Keratinocyte (primary cell): ENCODE data around the gene TTC39B. TPM values are rescaled to one million over a fixed set of nuclear protein-coding genes. Genes with fewer than 3 reads are reported as not detected.

ENCODE experiments used
- DNase-seq: peaks from one replicate; pipeline ENCODE4 v3.0.0-alpha.2; 2011; ENCODE audit warnings: low read depth, missing footprints, low spot score
- FAIRE-seq: peaks from 2 replicates; lab custom pipeline; 2011; peaks lifted over from hg19 to GRCh38; lab: Jason Lieb, UNC
- H2AFZ ChIP-seq: 2 replicates; pipeline ENCODE4 v1.6.0; 2012; ENCODE audit warnings: low read length, control low read depth, inconsistent platforms; ENCODE audit not compliant: control insufficient read depth
- H3K27ac ChIP-seq: 2 replicates; pipeline ENCODE4 v1.5.1; 2011; ENCODE audit warnings: low read length; ENCODE audit not compliant: control insufficient read depth, insufficient read depth
- H3K27me3 ChIP-seq: 3 replicates; pipeline ENCODE4 v1.6.0; 2011; ENCODE audit warnings: low read length; ENCODE audit not compliant: control insufficient read depth, insufficient read depth; ENCODE audit errors: extremely low read depth
- H3K36me3 ChIP-seq, 2 experiments: 2 replicates in 1 of 2; 3 replicates in 1 of 2; pipeline ENCODE4 v1.5.1; 2011; ENCODE audit warnings: low read length in 2 of 2, mild to moderate bottlenecking in 1 of 2; ENCODE audit not compliant: control insufficient read depth in 2 of 2, insufficient read depth in 2 of 2; ENCODE audit errors: extremely low read depth in 1 of 2
- H3K4me1 ChIP-seq: 3 replicates; pipeline ENCODE4 v1.5.1; 2011; ENCODE audit warnings: low read length; ENCODE audit not compliant: control insufficient read depth, insufficient read depth; ENCODE audit errors: extremely low read depth
- H3K4me2 ChIP-seq: 3 replicates; pipeline ENCODE4 v1.6.0; 2011; ENCODE audit warnings: low read depth, low read length; ENCODE audit not compliant: control insufficient read depth, insufficient read depth; ENCODE audit errors: extremely low read depth
- H3K4me3 ChIP-seq, 3 experiments: fragments of 200-600 bp in 1 of 3; sonication (generic) in 1 of 3; 2 replicates in 2 of 3; 3 replicates in 1 of 3; pipeline ENCODE4 v1.5.1; 2011 to 2016; ENCODE audit warnings: low read length in 3 of 3, mild to moderate bottlenecking in 3 of 3, control low read depth in 2 of 3, inconsistent platforms in 1 of 3, low read depth in 1 of 3, mixed read lengths in 1 of 3, mixed run types in 1 of 3, moderate library complexity in 1 of 3; ENCODE audit not compliant: control insufficient read depth in 2 of 3, insufficient read depth in 2 of 3; ENCODE audit errors: extremely low read depth in 1 of 3
- H3K79me2 ChIP-seq: 2 replicates; pipeline ENCODE4 v1.6.0; 2012; ENCODE audit warnings: low read length; ENCODE audit not compliant: control insufficient read depth, insufficient read depth
- H3K9ac ChIP-seq: 3 replicates; pipeline ENCODE4 v1.6.0; 2011; ENCODE audit warnings: low read length; ENCODE audit not compliant: control insufficient read depth, insufficient read depth; ENCODE audit errors: extremely low read depth
- H3K9me1 ChIP-seq: 3 replicates; pipeline ENCODE4 v1.6.0; 2011; ENCODE audit warnings: low read length; ENCODE audit not compliant: control insufficient read depth, insufficient read depth; ENCODE audit errors: extremely low read depth
- H3K9me3 ChIP-seq: 2 replicates; pipeline ENCODE4 v1.5.1; 2012; ENCODE audit warnings: low read depth, low read length; ENCODE audit not compliant: control insufficient read depth
- H4K20me1 ChIP-seq: 3 replicates; pipeline ENCODE4 v1.6.0; 2011; ENCODE audit warnings: low read length; ENCODE audit not compliant: control insufficient read depth, insufficient read depth; ENCODE audit errors: extremely low read depth
- CTCF ChIP-seq, 3 experiments: IDR thresholded peaks in 1 of 3; conservative IDR thresholded peaks in 1 of 3; optimal IDR thresholded peaks in 1 of 3; 2 replicates in 2 of 3; 3 replicates in 1 of 3; pipeline versions ENCODE3 to v1.5.1; 2011; ENCODE audit warnings: low read length in 3 of 3, mild to moderate bottlenecking in 3 of 3, moderate library complexity in 2 of 3, control low read depth in 1 of 3, inconsistent platforms in 1 of 3; ENCODE audit not compliant: insufficient read depth in 2 of 3; ENCODE audit errors: extremely low read depth in 1 of 3
- EZH2 ChIP-seq: IDR thresholded peaks from one replicate; pipeline ENCODE4 v1.6.1; 2012; ENCODE audit warnings: inconsistent platforms, mild to moderate bottlenecking, low read length, moderate library complexity
- dilution Hi-C: fragments of 300-500 bp; cut with MboI; formaldehyde crosslinking; loops from one replicate; pipeline ENCODE4 v1.7.0; 2020; ENCODE audit warnings: low sequenced_read_pairs; ENCODE audit not compliant: extremely low pct_ligation_motif_present
- polyA plus RNA-seq, 5 experiments: library from polyadenylated mRNA; depleted of rRNA in 3 of 5; stranded (reverse) in 3 of 5; stranded (forward) in 1 of 5; unstranded in 1 of 5; fragments of >200 nt; gene quantifications; 1 replicate in 1 of 5; 2 replicates in 3 of 5; 3 replicates in 1 of 5; pipeline versions ENCODE4 v1.2.1 to v1.2.3, GENCODE V29; 2011 to 2012; ENCODE audit warnings: missing spikeins in 2 of 5, low read depth in 1 of 5, low replicate concordance in 1 of 5

TTC39B gene
- polyA plus RNA-seq, 1 donor (not counting 4 experiments of a cell fraction or from before 2014, with no cell fraction given), result 9.7 TPM

- no peaks in the 10 kb centered on the region for H3K36me3 ChIP-seq
- H3K4me2 ChIP-seq, result no peak overlapping the region
- no peak overlapping the region for H3K4me3 ChIP-seq
- no peak for TF ChIP-seq EZH2
- TF ChIP-seq CTCF (optimal IDR thresholded peaks at IDR 0.05 in 1 of 3, IDR thresholded peaks at IDR 0.05 in 1 of 3, conservative IDR thresholded peaks at IDR 0.05 in 1 of 3; ENCODE audit: extremely low read depth in 1 of 3, insufficient read depth in 2 of 3, low read length in 3 of 3), result no peak
- no peak overlapping the region for H2AFZ ChIP-seq
- no peak overlapping the region for H3K9ac ChIP-seq
- no peaks in the 10 kb centered on the region for H3K9me3 ChIP-seq
- H3K27me3 ChIP-seq, result no peaks in the 10 kb centered on the region
- no peak overlapping the region for H3K27ac ChIP-seq
- dilution Hi-C loops, result no loop called here
- no peaks in the 10 kb centered on the region for H4K20me1 ChIP-seq
- DNase-seq (no peak), FAIRE-seq (no peak)
- peaks cover 16% of the 10 kb centered on the region for H3K4me1 ChIP-seq
- H3K9me1 ChIP-seq, result peaks cover 3% of the 10 kb centered on the region
- H3K79me2 ChIP-seq, result no peaks in the 10 kb centered on the region
Measured at GRCh38 chr9:15249981-15250380, 57.0 kb downstream of the TTC39B start.

- H3K4me1 ChIP-seq, result peaks cover 16% of the 10 kb centered on the region
- no peaks in the 10 kb centered on the region for H3K36me3 ChIP-seq
- H3K27ac ChIP-seq, result no peak overlapping the region
- no peak overlapping the region for H3K4me2 ChIP-seq
- H3K27me3 ChIP-seq, result no peaks in the 10 kb centered on the region
- H3K9me3 ChIP-seq, result no peaks in the 10 kb centered on the region
- H4K20me1 ChIP-seq, result no peaks in the 10 kb centered on the region
- TF ChIP-seq CTCF (optimal IDR thresholded peaks at IDR 0.05 in 1 of 3, IDR thresholded peaks at IDR 0.05 in 1 of 3, conservative IDR thresholded peaks at IDR 0.05 in 1 of 3; ENCODE audit: extremely low read depth in 1 of 3, insufficient read depth in 2 of 3, low read length in 3 of 3) (no peak), EZH2 (no peak)
- FAIRE-seq, result no peak
- H3K9me1 ChIP-seq, result peaks cover 3% of the 10 kb centered on the region
- dilution Hi-C loops, result no loop called here
- no peak overlapping the region for H3K9ac ChIP-seq
- no peaks in the 10 kb centered on the region for H3K79me2 ChIP-seq
- DNase-seq, result no peak
- no peak overlapping the region for H3K4me3 ChIP-seq
- no peak overlapping the region for H2AFZ ChIP-seq
Measured at GRCh38 chr9:15249042-15249818, 57.8 kb downstream of the TTC39B start.
